ENCODE results near the gene CABLES1. TPM values are rescaled to one million over a fixed set of nuclear protein-coding genes. Genes with fewer than 3 reads are reported as not detected.

The CABLES1 gene
- total RNA-seq, 1 experiment from 2014 or later: 16.2 TPM

GRCh38 chr18:23148382-23148781, 13.1 kb downstream of the CABLES1 start:
- BruUV-seq (replicated peaks): no TSS peak
- H3K27me3 Mint-ChIP-seq (ENCODE audit: unreplicated experiment): no peaks in the 10 kb centered on the region
- no peak for DNase-seq
- intact Hi-C loops (cut with micrococcal nuclease; ENCODE audit: unreplicated experiment): no loop called here
- H3K9me3 Mint-ChIP-seq (ENCODE audit: low read depth, unreplicated experiment): no peaks in the 10 kb centered on the region
- H3K4me3 Mint-ChIP-seq (ENCODE audit: low read depth, unreplicated experiment): no peak overlapping the region
- no peaks in the 10 kb centered on the region for H3K36me3 Mint-ChIP-seq (ENCODE audit: insufficient read depth, unreplicated experiment)
- CTCF ChIA-PET: no interaction called here
- H3K4me1 Mint-ChIP-seq (ENCODE audit: low read depth, unreplicated experiment): peaks cover 17% of the 10 kb centered on the region
- no peak overlapping the region for H3K27ac Mint-ChIP-seq (ENCODE audit: unreplicated experiment)
- TF ChIP-seq CTCF (IDR thresholded peaks at IDR 0.05; ENCODE audit: unreplicated experiment): no peak

- CTCF ChIA-PET: no interaction called here
- Mint-ChIP-seq H3K36me3 (ENCODE audit: insufficient read depth, unreplicated experiment) (no peaks in the 10 kb centered on the region), H3K27ac (ENCODE audit: unreplicated experiment) (no peak overlapping the region), H3K9me3 (ENCODE audit: low read depth, unreplicated experiment) (no peaks in the 10 kb centered on the region), H3K27me3 (ENCODE audit: unreplicated experiment) (no peaks in the 10 kb centered on the region), H3K4me1 (ENCODE audit: low read depth, unreplicated experiment) (peaks cover 10% of the 10 kb centered on the region), H3K4me3 (ENCODE audit: low read depth, unreplicated experiment) (no peak overlapping the region)
- BruUV-seq (replicated peaks): no TSS peak
- intact Hi-C loops (cut with micrococcal nuclease; ENCODE audit: unreplicated experiment): no loop called here
- DNase-seq: no peak
- TF ChIP-seq CTCF (IDR thresholded peaks at IDR 0.05; ENCODE audit: unreplicated experiment): no peak
These were observed 14.3 kb downstream of the CABLES1 start for GRCh38 chr18:23149570-23149969.

GRCh38 chr18:23151414-23152099, 16.3 kb downstream of the CABLES1 start:
- no peak overlapping the region for H3K27ac Mint-ChIP-seq (ENCODE audit: unreplicated experiment)
- no peaks in the 10 kb centered on the region for H3K27me3 Mint-ChIP-seq (ENCODE audit: unreplicated experiment)
- intact Hi-C loops (cut with micrococcal nuclease; ENCODE audit: unreplicated experiment): no loop called here
- H3K4me3 Mint-ChIP-seq (ENCODE audit: low read depth, unreplicated experiment): no peak overlapping the region
- CTCF ChIA-PET: interaction anchor here (0.5 kb wide), 1 partner anchor 207 kb away, joined by 5 read pairs; no protein-coding TSS in a partner anchor
- H3K9me3 Mint-ChIP-seq (ENCODE audit: low read depth, unreplicated experiment): no peaks in the 10 kb centered on the region
- BruUV-seq (replicated peaks): no TSS peak
- no peak for DNase-seq
- no peaks in the 10 kb centered on the region for H3K36me3 Mint-ChIP-seq (ENCODE audit: insufficient read depth, unreplicated experiment)
- H3K4me1 Mint-ChIP-seq (ENCODE audit: low read depth, unreplicated experiment): peaks cover 26% of the 10 kb centered on the region
- no peak for TF ChIP-seq CTCF (IDR thresholded peaks at IDR 0.05; ENCODE audit: unreplicated experiment)

GRCh38 chr18:23154030-23154429, 18.7 kb downstream of the CABLES1 start:
- no TSS peak for BruUV-seq (replicated peaks)
- Mint-ChIP-seq H3K4me1 (ENCODE audit: low read depth, unreplicated experiment) (peaks cover 26% of the 10 kb centered on the region), H3K36me3 (ENCODE audit: insufficient read depth, unreplicated experiment) (no peaks in the 10 kb centered on the region), H3K27me3 (ENCODE audit: unreplicated experiment) (no peaks in the 10 kb centered on the region), H3K4me3 (ENCODE audit: low read depth, unreplicated experiment) (no peak overlapping the region), H3K27ac (ENCODE audit: unreplicated experiment) (no peak overlapping the region), H3K9me3 (ENCODE audit: low read depth, unreplicated experiment) (no peaks in the 10 kb centered on the region)
- CTCF ChIA-PET: no interaction called here
- intact Hi-C loops (cut with micrococcal nuclease; ENCODE audit: unreplicated experiment): no loop called here
- DNase-seq: no peak
- TF ChIP-seq CTCF (IDR thresholded peaks at IDR 0.05; ENCODE audit: unreplicated experiment): no peak

Data from Calu3 (cell line).